Spinal cord (tissue), 10 donors: ENCODE measurements around the gene NR1H3. TPM values are rescaled to one million over a fixed set of nuclear protein-coding genes. Genes with fewer than 3 reads are reported as not detected.

Experiments
- DNase-seq, 6 donors: peaks; one replicate each; pipeline versions ENCODE4 v3.0.0 to v3.0.0-alpha.2; 2013 to 2015; ENCODE audit warnings: low spot score in 6 of 6, low read depth in 4 of 6
- H3K27ac ChIP-seq: one replicate; pipeline ENCODE4 v1.5.1; 2013; ENCODE audit warnings: low read depth, low read length, control low read depth
- H3K27me3 ChIP-seq: one replicate; pipeline ENCODE4 v1.6.1; 2013; ENCODE audit warnings: low read length; ENCODE audit not compliant: control insufficient read depth, insufficient read depth
- H3K36me3 ChIP-seq: one replicate; pipeline ENCODE4 v1.6.1; 2013; ENCODE audit warnings: low read length; ENCODE audit not compliant: control insufficient read depth, insufficient read depth
- H3K4me1 ChIP-seq: one replicate; pipeline ENCODE4 v1.6.1; 2013; ENCODE audit warnings: low read length; ENCODE audit not compliant: control insufficient read depth, insufficient read depth
- H3K4me3 ChIP-seq: one replicate; pipeline ENCODE4 v1.5.1; 2013; ENCODE audit warnings: low read depth, low read length, control low read depth
- H3K9me3 ChIP-seq: one replicate; pipeline ENCODE4 v1.6.1; 2013; ENCODE audit warnings: low read length; ENCODE audit not compliant: control insufficient read depth, insufficient read depth
- WGBS: methylation state at CpG from one replicate; pipeline ENCODE4 v1.1.5; 2013; ENCODE audit warnings: missing lambda C conversion rate; ENCODE audit not compliant: insufficient coverage; 5-methylcytosine and 5-hydroxymethylcytosine counted together
- polyA plus RNA-seq, 2 donors: library from polyadenylated mRNA; unstranded; fragments of 120-200 nt; gene quantifications; one replicate each; pipeline ENCODE4 v1.2.1, GENCODE V29; 2013; ENCODE audit not compliant: insufficient read length in 2 of 2
- total RNA-seq, 2 donors: library from RNA; depleted of rRNA in 1 of 2; stranded (reverse); fragments of 120-200 nt in 1 of 2; fragments of >200 nt in 1 of 2; gene quantifications; one replicate each; pipeline versions ENCODE4 v1.2.3 to v1.2.4, GENCODE V29; 2013 to 2014
- donor health status: healthy.

NR1H3 gene
- total and polyA plus RNA-seq, 4 donors, result 14.5 to 33.5 (median 21.2) TPM

GRCh38 chr11:47274495-47275235 is 16.9 kb downstream of the NR1H3 start:
- WGBS, result 95% methylated on average over 26 of the region's 28 CpGs
- peaks cover 36% of the 10 kb centered on the region for H3K36me3 ChIP-seq
- peaks cover 10% of the 10 kb centered on the region for H3K4me1 ChIP-seq
- no peak overlapping the region for H3K27ac ChIP-seq
- H3K27me3 ChIP-seq, result no peaks in the 10 kb centered on the region
- no peak overlapping the region for H3K4me3 ChIP-seq
- DNase-seq, result no peak
- H3K9me3 ChIP-seq, result no peaks in the 10 kb centered on the region

GRCh38 chr11:47276923-47277322 is 19.1 kb downstream of the NR1H3 start:
- H3K36me3 ChIP-seq, result peaks cover 51% of the 10 kb centered on the region
- DNase-seq, result no peak
- H3K4me3 ChIP-seq, result no peak overlapping the region
- H3K4me1 ChIP-seq, result peaks cover 4% of the 10 kb centered on the region
- H3K27ac ChIP-seq, result no peak overlapping the region
- WGBS, result no CpG with 5 or more reads among the region's 4 CpGs
- no peaks in the 10 kb centered on the region for H3K27me3 ChIP-seq
- no peaks in the 10 kb centered on the region for H3K9me3 ChIP-seq

GRCh38 chr11:47278058-47278457 is 20.3 kb downstream of the NR1H3 start:
- Histone ChIP-seq H3K27ac (no peak overlapping the region), H3K4me3 (no peak overlapping the region), H3K36me3 (peaks cover 62% of the 10 kb centered on the region), H3K27me3 (no peaks in the 10 kb centered on the region), H3K4me1 (no peaks in the 10 kb centered on the region), H3K9me3 (no peaks in the 10 kb centered on the region)
- WGBS, result no CpG with 5 or more reads among the region's 3 CpGs
- DNase-seq, result no peak

- Histone ChIP-seq H3K27me3 (no peaks in the 10 kb centered on the region), H3K4me1 (no peaks in the 10 kb centered on the region), H3K27ac (no peak overlapping the region), H3K36me3 (peaks cover 69% of the 10 kb centered on the region), H3K4me3 (no peak overlapping the region), H3K9me3 (no peaks in the 10 kb centered on the region)
- no CpG with 5 or more reads among the region's 4 CpGs for WGBS
- DNase-seq, result no peak
These were observed 21.0 kb downstream of the NR1H3 start for GRCh38 chr11:47278769-47279168.

- Histone ChIP-seq H3K4me1 (no peaks in the 10 kb centered on the region), H3K27me3 (no peaks in the 10 kb centered on the region), H3K27ac (no peak overlapping the region), H3K9me3 (no peaks in the 10 kb centered on the region), H3K4me3 (no peak overlapping the region), H3K36me3 (peaks cover 75% of the 10 kb centered on the region)
- no peak for DNase-seq
These were observed 22.3 kb downstream of the NR1H3 start for GRCh38 chr11:47280099-47280498.

- peaks cover 75% of the 10 kb centered on the region for H3K36me3 ChIP-seq
- DNase-seq, result no peak
- no peak overlapping the region for H3K27ac ChIP-seq
- H3K27me3 ChIP-seq, result no peaks in the 10 kb centered on the region
- no peaks in the 10 kb centered on the region for H3K4me1 ChIP-seq
- no peaks in the 10 kb centered on the region for H3K9me3 ChIP-seq
- WGBS, result 43% methylated on average over 5 of the region's 5 CpGs
- no peak overlapping the region for H3K4me3 ChIP-seq
These were observed 23.1 kb downstream of the NR1H3 start for GRCh38 chr11:47280860-47281259.

DNA sequence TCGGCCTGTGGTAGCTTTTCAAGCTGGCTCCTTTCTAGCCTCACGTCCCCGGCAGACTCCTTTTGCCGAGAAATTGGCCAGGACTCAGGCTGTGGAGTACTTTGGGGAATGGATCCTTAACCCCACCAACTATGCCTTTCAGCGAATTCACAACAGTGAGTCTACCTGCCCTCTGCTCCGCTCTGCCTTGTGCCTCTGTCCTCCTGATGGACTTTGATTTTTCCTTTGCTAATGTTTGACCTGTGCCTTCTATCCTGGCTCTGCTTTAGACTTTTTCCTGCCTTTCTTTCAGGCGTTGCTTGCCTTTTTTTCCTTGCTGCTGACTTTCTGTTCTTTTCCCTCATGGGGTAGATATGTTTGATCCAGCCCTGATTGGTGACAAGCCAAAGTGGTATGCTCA is 24.7 kb downstream of the NR1H3 start:
- Histone ChIP-seq H3K4me3 (no peak overlapping the region), H3K9me3 (no peaks in the 10 kb centered on the region), H3K27me3 (no peaks in the 10 kb centered on the region), H3K4me1 (no peaks in the 10 kb centered on the region), H3K36me3 (peaks cover 77% of the 10 kb centered on the region), H3K27ac (no peak overlapping the region)
- 99% methylated on average over 4 of the region's 7 CpGs for WGBS
- no peak for DNase-seq

- Histone ChIP-seq H3K9me3 (no peaks in the 10 kb centered on the region), H3K36me3 (peaks cover 90% of the 10 kb centered on the region), H3K4me3 (no peak overlapping the region), H3K27ac (no peak overlapping the region), H3K4me1 (no peaks in the 10 kb centered on the region), H3K27me3 (no peaks in the 10 kb centered on the region)
- WGBS, result 100% methylated on average over 2 of the region's 4 CpGs
- no peak for DNase-seq
These were observed 26.4 kb downstream of the NR1H3 start for GRCh38 chr11:47284151-47284550.

- 96% methylated on average over 13 of the region's 13 CpGs for WGBS
- no peaks in the 10 kb centered on the region for H3K27me3 ChIP-seq
- no peaks in the 10 kb centered on the region for H3K9me3 ChIP-seq
- no peak overlapping the region for H3K27ac ChIP-seq
- no peak overlapping the region for H3K4me3 ChIP-seq
- DNase-seq, result no peak
- H3K4me1 ChIP-seq, result no peaks in the 10 kb centered on the region
- peaks cover 96% of the 10 kb centered on the region for H3K36me3 ChIP-seq
These were observed 28.4 kb downstream of the NR1H3 start for GRCh38 chr11:47285969-47286770.

DNA sequence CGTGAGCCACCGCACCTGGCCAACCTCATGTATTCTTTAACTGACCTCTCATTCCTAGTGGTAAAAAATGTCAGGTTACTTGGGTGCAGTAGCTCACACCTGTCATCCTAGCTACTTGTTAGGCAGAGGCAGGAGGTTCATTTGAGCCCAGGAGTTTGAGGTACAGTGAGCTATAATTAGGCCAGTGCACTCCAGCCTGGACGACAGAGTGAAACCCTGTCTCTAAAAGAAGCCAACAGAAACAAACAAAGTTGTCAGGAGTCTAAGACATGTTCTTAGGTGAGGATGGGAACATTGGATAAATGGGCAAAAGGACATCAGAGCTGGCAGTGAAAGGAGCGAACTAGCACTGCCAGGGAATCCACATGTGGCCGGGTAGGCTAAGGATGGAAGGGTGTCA is 30.3 kb downstream of the NR1H3 start:
- H3K36me3 ChIP-seq, result peaks cover 95% of the 10 kb centered on the region
- WGBS, result 90% methylated on average over 3 of the region's 5 CpGs

More for the DNA sequence above, 30.3 kb downstream of the NR1H3 start:
- no peak overlapping the region for H3K27ac ChIP-seq
- no peaks in the 10 kb centered on the region for H3K9me3 ChIP-seq
- no peak for DNase-seq
- H3K4me1 ChIP-seq, result no peaks in the 10 kb centered on the region
- H3K27me3 ChIP-seq, result no peaks in the 10 kb centered on the region
- H3K4me3 ChIP-seq, result no peak overlapping the region
